ENCODE data around the gene CLEC4F.
A peak's percentile ranks its signal among the peaks of the same experiment; 100 is the strongest.
"Not testable (repeated sequence)": the region's sequence is repeated elsewhere in the genome, so short reads cannot be mapped to it uniquely, and the experiment has no call there.

CLEC4F gene

DNA sequence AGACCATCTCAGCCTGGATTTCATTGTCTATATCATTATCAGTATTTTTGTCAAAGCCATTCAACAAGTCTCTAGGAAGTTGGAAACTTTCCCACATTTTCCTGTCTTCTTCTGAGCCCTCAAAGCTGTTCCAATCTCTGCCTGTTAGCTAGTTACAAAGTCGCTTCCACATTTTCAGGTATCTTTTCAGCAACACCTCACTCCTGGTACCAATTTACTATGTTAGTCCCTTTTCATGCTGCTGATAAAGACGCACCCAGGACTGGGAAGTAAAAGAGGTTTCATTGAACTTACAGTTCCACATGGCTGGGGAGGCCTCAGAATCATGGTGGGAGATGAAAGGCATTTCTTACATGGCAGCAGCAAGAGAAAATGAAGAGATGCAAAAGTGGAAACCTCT lies 20.7 kb downstream of the CLEC4F start:
- Histone ChIP-seq H3K9ac (ENCODE audit: insufficient read length) (no peak overlapping the region), H3K4me3 (no peak overlapping the region), H3K36me3 (ENCODE audit: insufficient read depth, low read length) (no peaks in the 10 kb centered on the region), H3K9me3 (ENCODE audit: low read depth, low read length) (no peaks in the 10 kb centered on the region), H3K27ac (no peak overlapping the region)
- TF ChIP-seq POLR2AphosphoS5 (IDR thresholded peaks at IDR 0.05; ENCODE audit: borderline replicate concordance, low read depth, low read length) (no peak), FOXP2 (optimal IDR thresholded peaks at IDR 0.05; ENCODE audit: control extremely low read depth, extremely low read length, insufficient read depth) (no peak), EZH2 (IDR thresholded peaks at IDR 0.05) (no peak)
- DNase-seq (ENCODE audit: low read depth, low spot score): no peak

DNA sequence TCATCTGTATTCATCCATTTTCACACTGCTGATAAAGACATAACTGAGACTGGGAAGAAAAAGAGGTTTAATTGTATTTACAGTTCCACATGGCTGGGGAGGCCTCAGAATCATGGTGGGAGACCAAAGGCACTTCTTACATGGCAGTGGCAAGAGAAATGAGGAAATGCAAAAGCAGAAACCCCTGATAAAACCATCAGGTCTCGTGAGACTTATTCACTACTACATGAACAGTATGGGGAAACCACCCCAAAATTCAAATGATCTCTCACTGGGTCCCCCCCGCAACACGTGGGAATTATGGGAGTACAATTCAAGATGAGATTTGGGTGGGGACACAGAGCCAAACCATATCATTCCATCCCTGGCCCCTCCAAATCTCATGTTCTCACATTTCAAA lies 22.4 kb downstream of the CLEC4F start:
- not testable (repeated sequence) for H3K36me3 ChIP-seq (ENCODE audit: insufficient read depth, low read length); H3K27ac ChIP-seq; H3K4me3 ChIP-seq; H3K9me3 ChIP-seq (ENCODE audit: low read depth, low read length); H3K9ac ChIP-seq (ENCODE audit: insufficient read length); DNase-seq (ENCODE audit: low read depth, low spot score)

DNA sequence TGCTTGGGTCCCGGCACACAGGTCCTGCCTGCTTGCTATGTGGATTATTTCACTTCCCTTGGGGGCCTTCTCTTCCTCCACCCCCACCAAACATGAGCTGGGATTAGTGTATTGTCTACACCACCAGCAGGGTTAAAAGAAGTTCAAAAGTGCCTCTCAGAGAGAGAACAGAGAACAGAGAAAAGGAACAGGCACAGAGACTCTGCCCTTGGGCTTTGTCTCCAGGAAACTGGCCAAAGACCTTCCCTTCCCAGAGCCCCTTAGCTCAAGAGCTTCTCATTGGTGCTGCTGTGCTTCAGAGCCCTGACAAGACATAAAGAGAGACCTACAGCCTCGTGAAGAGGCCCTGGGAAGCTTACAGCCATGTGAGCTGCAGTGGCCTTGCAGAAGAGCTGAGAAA lies 22.9 kb downstream of the CLEC4F start:
- TF ChIP-seq POLR2AphosphoS5 (IDR thresholded peaks at IDR 0.05; ENCODE audit: borderline replicate concordance, low read depth, low read length) (no peak), FOXP2 (optimal IDR thresholded peaks at IDR 0.05; ENCODE audit: control extremely low read depth, extremely low read length, insufficient read depth) (no peak), EZH2 (IDR thresholded peaks at IDR 0.05) (no peak)
- Histone ChIP-seq H3K9ac (ENCODE audit: insufficient read length) (no peak overlapping the region), H3K27ac (no peak overlapping the region), H3K9me3 (ENCODE audit: low read depth, low read length) (no peaks in the 10 kb centered on the region), H3K4me3 (no peak overlapping the region), H3K36me3 (ENCODE audit: insufficient read depth, low read length) (no peaks in the 10 kb centered on the region)
- no peak for DNase-seq (ENCODE audit: low read depth, low spot score)

DNA sequence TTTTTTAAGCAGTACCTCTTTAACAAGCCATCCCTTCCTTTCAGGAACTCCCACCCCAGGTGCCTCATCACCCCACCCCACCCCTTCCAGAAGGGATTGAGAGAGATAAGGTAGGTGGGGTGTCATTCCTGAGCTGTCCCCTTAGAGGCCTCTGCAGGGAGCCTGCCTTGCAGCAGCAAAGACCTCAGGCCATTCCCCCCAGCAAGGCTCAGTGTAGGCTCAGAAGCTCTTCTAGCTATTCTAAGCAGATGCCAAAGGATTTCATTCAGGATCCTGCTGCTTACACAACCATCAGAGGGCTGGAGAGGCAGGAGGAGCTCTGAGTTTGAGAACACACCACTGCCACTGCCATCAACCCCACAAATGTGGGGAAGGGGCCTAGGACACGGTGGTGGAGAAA lies 24.1 kb downstream of the CLEC4F start:
- no peak overlapping the region for H3K9ac ChIP-seq (ENCODE audit: insufficient read length)
- no peak for DNase-seq (ENCODE audit: low read depth, low spot score)
- no peak overlapping the region for H3K4me3 ChIP-seq
- no peaks in the 10 kb centered on the region for H3K9me3 ChIP-seq (ENCODE audit: low read depth, low read length)
- no peak overlapping the region for H3K27ac ChIP-seq
- H3K36me3 ChIP-seq (ENCODE audit: insufficient read depth, low read length): no peaks in the 10 kb centered on the region
- no peak for TF ChIP-seq EZH2 (IDR thresholded peaks at IDR 0.05)
- TF ChIP-seq POLR2AphosphoS5 (IDR thresholded peaks at IDR 0.05; ENCODE audit: borderline replicate concordance, low read depth, low read length): no peak
- no peak for TF ChIP-seq FOXP2 (optimal IDR thresholded peaks at IDR 0.05; ENCODE audit: control extremely low read depth, extremely low read length, insufficient read depth)

DNA sequence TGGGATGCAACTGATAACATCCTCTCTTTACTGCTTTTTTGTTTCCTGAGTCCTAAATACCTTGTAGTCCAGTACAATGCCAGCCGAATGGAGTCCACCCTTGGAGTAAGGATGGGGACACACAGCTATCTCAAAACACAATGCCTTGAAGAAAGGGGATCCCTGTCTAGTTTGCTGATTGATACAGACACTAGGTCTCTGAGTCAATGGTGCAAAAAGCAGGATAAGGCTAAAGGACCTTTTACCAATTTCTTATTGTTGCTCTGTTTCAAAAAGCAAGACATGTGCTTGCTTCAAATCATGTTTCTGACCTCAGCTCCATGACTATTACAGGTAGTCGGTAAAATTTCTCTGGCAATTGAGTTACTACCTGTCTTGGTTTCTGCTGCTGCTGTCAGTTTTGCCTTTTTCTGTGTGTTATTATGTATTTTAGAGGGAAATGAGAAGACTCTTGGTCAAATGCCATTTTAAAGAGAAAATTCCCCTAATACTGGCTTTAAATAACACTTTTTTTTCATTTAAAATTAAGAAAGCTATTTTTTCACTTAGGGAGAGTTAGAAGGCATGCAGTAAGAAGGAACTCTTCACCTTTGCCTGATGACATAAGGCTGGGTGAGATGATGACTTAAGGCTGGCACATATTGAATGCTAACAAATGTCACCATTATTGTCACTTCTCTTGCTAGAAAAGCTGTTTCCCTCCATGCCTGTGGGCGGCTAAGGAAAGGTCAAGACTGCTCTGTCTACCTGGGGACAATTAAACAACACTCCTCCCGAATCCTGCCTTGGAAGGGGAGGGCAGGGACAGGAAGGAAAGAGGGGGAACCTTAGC lies 25.0 kb downstream of the CLEC4F start:
- DNase-seq (ENCODE audit: low read depth, low spot score): no peak
- TF ChIP-seq EZH2 (IDR thresholded peaks at IDR 0.05) (no peak), FOXP2 (optimal IDR thresholded peaks at IDR 0.05; ENCODE audit: control extremely low read depth, extremely low read length, insufficient read depth) (no peak), POLR2AphosphoS5 (IDR thresholded peaks at IDR 0.05; ENCODE audit: borderline replicate concordance, low read depth, low read length) (no peak)
- Histone ChIP-seq H3K9ac (ENCODE audit: insufficient read length) (no peak overlapping the region), H3K4me3 (no peak overlapping the region), H3K27ac (no peak overlapping the region), H3K36me3 (ENCODE audit: insufficient read depth, low read length) (no peaks in the 10 kb centered on the region), H3K9me3 (ENCODE audit: low read depth, low read length) (no peaks in the 10 kb centered on the region)

DNA sequence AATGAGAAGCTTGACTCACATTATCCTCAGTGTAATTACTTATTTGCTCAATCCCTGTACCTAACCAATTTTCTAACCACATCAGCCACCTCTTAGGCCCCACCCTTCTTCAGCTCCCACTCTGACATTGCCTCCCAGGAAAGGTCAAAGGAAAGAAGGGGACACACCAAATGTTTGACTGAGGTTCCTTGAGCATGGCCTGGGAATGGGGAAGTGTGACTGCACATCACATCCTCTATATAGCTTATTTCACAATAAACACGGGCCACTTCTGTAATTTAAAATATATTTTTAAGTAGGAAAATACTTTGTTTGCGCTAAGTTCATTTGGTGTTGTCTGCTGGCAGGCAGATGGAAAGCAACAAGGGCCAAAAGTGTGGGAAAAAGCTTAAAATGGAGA lies 26.9 kb downstream of the CLEC4F start:
- Histone ChIP-seq H3K4me3 (no peak overlapping the region), H3K27ac (no peak overlapping the region), H3K9ac (ENCODE audit: insufficient read length) (no peak overlapping the region), H3K36me3 (ENCODE audit: insufficient read depth, low read length) (no peaks in the 10 kb centered on the region), H3K9me3 (ENCODE audit: low read depth, low read length) (no peaks in the 10 kb centered on the region)
- TF ChIP-seq POLR2AphosphoS5 (IDR thresholded peaks at IDR 0.05; ENCODE audit: borderline replicate concordance, low read depth, low read length): no peak
- TF ChIP-seq FOXP2 (optimal IDR thresholded peaks at IDR 0.05; ENCODE audit: control extremely low read depth, extremely low read length, insufficient read depth): no peak
- no peak for TF ChIP-seq EZH2 (IDR thresholded peaks at IDR 0.05)
- no peak for DNase-seq (ENCODE audit: low read depth, low spot score)

DNA sequence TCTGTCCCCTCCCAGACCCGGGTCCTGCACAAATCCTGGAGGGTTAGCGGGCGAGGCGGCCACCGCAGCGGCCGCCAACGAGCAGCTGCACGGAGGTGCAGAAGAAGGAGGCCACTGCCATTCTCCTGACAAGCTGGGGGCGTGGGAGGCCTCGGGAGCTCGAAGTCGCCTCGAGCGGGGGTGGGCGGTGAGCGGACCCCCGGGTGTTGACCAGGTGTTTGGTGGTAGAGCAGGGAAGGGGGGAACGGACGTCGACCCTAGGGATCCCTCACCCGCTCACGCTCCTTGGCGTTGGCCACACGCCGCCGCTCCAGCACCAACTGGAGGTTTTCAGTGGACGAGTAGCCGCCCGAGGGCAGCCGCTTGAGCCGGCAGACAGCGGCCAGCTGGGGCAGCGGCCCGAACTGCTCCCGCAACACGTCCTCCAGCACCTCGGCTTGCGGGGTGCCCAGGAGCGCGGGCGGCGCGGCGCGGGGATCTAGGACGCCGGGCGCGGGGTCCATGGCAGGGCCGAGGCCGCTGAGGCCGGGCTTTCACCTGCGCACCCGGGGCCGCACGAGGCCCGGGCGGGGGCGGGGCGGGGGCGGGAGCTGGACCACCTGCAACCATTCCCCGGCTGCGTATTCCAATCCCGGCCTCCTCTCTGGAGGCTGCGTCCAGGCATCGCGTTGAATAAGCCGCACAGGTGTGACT lies 30.1 kb downstream of the CLEC4F start, which contains the start of gene FIGLA:
FIGLA (minus strand) TSS at position 508 of the 693 bp plus-strand sequence; CDS start at position 503, 5 bp downstream.
- no peaks in the 10 kb centered on the region for H3K36me3 ChIP-seq (ENCODE audit: insufficient read depth, low read length)
- no peak within 1 kb of the TSS for H3K27ac ChIP-seq
- TF ChIP-seq POLR2AphosphoS5 (IDR thresholded peaks at IDR 0.05; ENCODE audit: borderline replicate concordance, low read depth, low read length): no peak
- TF ChIP-seq EZH2 (IDR thresholded peaks at IDR 0.05): peak; percentile 83
- no peak within 1 kb of the TSS for H3K9ac ChIP-seq (ENCODE audit: insufficient read length)
- H3K9me3 ChIP-seq (ENCODE audit: low read depth, low read length): no peaks in the 10 kb centered on the region
- H3K4me3 ChIP-seq: peak within 1 kb of the TSS; percentile 55
- DNase-seq (ENCODE audit: low read depth, low spot score): no peak

DNA sequence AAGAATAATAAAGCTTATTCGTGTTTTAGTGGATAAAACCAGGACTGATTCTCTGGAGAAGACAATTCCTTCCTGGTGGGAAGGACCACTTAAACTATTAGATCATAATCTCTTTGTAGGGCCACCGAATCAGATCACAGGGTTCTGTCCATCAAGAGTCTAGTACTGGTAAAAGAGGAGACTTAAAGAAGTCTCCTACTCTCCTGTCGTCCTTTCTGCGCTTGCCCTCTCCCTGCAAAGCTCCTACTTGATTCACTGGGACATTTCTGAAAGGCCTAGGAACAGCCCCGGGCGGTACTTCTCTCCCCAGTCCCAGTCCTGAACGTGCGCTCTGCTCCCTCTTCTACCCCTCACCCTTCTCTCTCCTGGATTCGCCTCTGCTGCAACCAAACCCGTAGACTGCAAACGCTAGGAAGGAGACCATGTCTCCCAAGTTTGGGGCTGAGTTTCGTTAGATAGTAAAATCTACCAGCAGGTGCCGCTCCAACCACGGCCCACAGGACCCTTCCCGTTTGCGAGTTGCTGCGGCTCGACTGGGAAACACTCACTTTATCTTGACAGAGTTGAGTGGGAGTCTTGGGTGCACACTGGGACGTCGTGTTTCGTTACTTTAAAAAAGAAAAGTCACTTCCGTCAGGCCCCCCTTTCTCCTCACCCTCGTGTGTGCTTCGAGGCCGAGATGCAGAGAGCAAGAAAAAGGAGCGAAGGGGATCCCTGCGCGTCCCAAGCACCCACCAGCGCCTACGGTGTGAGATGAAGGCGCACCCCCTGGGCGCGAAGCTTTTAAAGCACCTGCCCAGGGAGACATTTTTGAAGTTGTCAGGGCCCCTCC lies 30.9 kb downstream of the CLEC4F start:
- Histone ChIP-seq H3K4me3 (peak overlapping the region; percentile 55), H3K9me3 (ENCODE audit: low read depth, low read length) (no peaks in the 10 kb centered on the region), H3K36me3 (ENCODE audit: insufficient read depth, low read length) (no peaks in the 10 kb centered on the region), H3K27ac (no peak overlapping the region), H3K9ac (ENCODE audit: insufficient read length) (no peak overlapping the region)
- no peak for TF ChIP-seq EZH2 (IDR thresholded peaks at IDR 0.05)
- TF ChIP-seq POLR2AphosphoS5 (IDR thresholded peaks at IDR 0.05; ENCODE audit: borderline replicate concordance, low read depth, low read length): no peak
- no peak for TF ChIP-seq FOXP2 (optimal IDR thresholded peaks at IDR 0.05; ENCODE audit: control extremely low read depth, extremely low read length, insufficient read depth)
- peak; percentile 6 for DNase-seq (ENCODE audit: low read depth, low spot score)

All from SK-N-MC (cell line).